ENCODE results near the gene ILDR1. TPM values are rescaled to one million over a fixed set of nuclear protein-coding genes. Genes with fewer than 3 reads are reported as not detected.

Gene ILDR1
- total and polyA plus RNA-seq, 8 donors: under 0.01 to 21.4 (median 0.73) TPM; not detected in 4

DNA sequence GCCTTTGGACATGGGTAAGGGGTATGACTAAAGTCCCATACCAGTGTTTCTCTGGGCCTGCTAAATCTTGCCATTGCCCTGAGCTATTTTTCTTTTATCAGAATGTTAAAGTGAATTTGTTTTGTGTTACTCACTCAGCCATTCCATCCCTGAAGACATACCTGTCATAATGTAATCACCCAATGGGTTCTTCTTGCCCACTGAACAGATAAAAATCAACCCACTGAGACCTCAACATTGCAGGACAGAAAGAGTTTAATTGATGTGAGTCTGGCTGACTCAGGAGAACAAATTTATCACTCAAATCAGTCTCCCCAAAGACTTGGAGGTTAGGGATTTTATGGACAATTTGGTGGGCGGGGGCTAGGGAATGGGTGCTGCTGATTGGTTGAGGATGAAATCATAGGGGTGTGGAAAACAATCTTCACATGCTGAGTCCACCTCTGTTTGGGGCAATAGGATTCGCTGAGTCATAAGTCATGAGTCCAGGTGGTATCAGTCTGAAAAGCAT lies 47.4 kb downstream of the ILDR1 start:
- WGBS, 5 donors: 93 to 98% (median 95%) methylated on average over 2 of the region's 2 CpGs
- no peaks in the 10 kb centered on the region for H3K27me3 ChIP-seq
- H3K4me1 ChIP-seq: peaks cover 0 to 3% (median 1%) of the 10 kb centered on the region in 4 donors
- no peak overlapping the region for H3K27ac ChIP-seq
- intact Hi-C loops (cut with DNase I; ENCODE audit: low total_unique reads): no loop called here
- H3K9me3 ChIP-seq: peaks cover 0 to 5% (median 3%) of the 10 kb centered on the region in 4 donors
- H3K4me3 ChIP-seq: no peak overlapping the region
- no peak for DNase-seq
- TF ChIP-seq EP300 (IDR thresholded peaks at IDR 0.05): no peak
- TF ChIP-seq POLR2AphosphoS5 (IDR thresholded peaks at IDR 0.05): no peak
- no peak for TF ChIP-seq POLR2A (IDR thresholded peaks at IDR 0.05)
- no peak for TF ChIP-seq CTCF (IDR thresholded peaks at IDR 0.05)
- H3K36me3 ChIP-seq: no peaks in the 10 kb centered on the region

DNA sequence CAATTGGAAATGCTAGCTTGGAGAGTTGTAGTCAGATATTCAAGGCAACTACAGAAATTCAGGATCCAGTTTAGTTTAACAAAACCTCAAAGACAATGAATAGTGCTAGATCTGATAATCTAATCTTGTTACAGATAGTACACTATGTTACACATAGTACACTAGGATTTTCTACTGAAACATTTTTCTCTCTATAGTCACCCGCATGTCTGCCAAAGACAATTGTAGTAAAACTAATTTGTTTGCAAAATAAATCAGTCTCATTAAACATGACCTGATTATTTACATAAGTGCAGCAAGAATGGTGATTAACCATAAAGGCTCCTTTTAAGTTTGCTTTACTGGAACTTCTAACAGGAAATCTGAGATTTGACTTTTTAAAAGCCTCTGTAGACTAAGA lies 52.0 kb downstream of the ILDR1 start:
- no peak overlapping the region for H3K4me3 ChIP-seq
- H3K9me3 ChIP-seq: peaks cover 0 to under 1% (median 0%) of the 10 kb centered on the region in 4 donors
- no peaks in the 10 kb centered on the region for H3K36me3 ChIP-seq
- 29 to 61% (median 34%) methylated on average over 1 of the region's 1 CpG for WGBS, 5 donors
- no peaks in the 10 kb centered on the region for H3K4me1 ChIP-seq
- H3K27me3 ChIP-seq: no peaks in the 10 kb centered on the region
- H3K27ac ChIP-seq: no peak overlapping the region
- TF ChIP-seq POLR2A (IDR thresholded peaks at IDR 0.05) (no peak), EP300 (IDR thresholded peaks at IDR 0.05) (no peak), POLR2AphosphoS5 (IDR thresholded peaks at IDR 0.05) (no peak), CTCF (IDR thresholded peaks at IDR 0.05) (no peak)
- no peak for DNase-seq
- intact Hi-C loops (cut with DNase I; ENCODE audit: low total_unique reads): no loop called here

GRCh38 chr3:121969631-121970030 lies 52.4 kb downstream of the ILDR1 start:
- Histone ChIP-seq H3K27ac (no peak overlapping the region), H3K36me3 (no peaks in the 10 kb centered on the region), H3K27me3 (no peaks in the 10 kb centered on the region), H3K4me1 (no peaks in the 10 kb centered on the region), H3K9me3 (no peaks in the 10 kb centered on the region), H3K4me3 (no peak overlapping the region)
- 30 to 57% (median 45%) methylated on average over 2 of the region's 2 CpGs for WGBS, 5 donors
- DNase-seq: no peak
- TF ChIP-seq CTCF (IDR thresholded peaks at IDR 0.05) (no peak), EP300 (IDR thresholded peaks at IDR 0.05) (no peak), POLR2A (IDR thresholded peaks at IDR 0.05) (no peak), POLR2AphosphoS5 (IDR thresholded peaks at IDR 0.05) (no peak)
- intact Hi-C loops (cut with DNase I; ENCODE audit: low total_unique reads): no loop called here

GRCh38 chr3:121963608-121964007 lies 58.4 kb downstream of the ILDR1 start:
- DNase-seq: no peak
- H3K4me3 ChIP-seq: no peak overlapping the region
- 60 to 82% (median 64%) methylated on average over 1 of the region's 1 CpG; no CpG with 5 or more reads in 1 of the 5 donors for WGBS, 5 donors
- no peak overlapping the region for H3K27ac ChIP-seq
- no peaks in the 10 kb centered on the region for H3K27me3 ChIP-seq
- TF ChIP-seq POLR2AphosphoS5 (IDR thresholded peaks at IDR 0.05) (no peak), EP300 (IDR thresholded peaks at IDR 0.05) (no peak), CTCF (IDR thresholded peaks at IDR 0.05) (no peak), POLR2A (IDR thresholded peaks at IDR 0.05) (no peak)
- H3K9me3 ChIP-seq: peaks cover 0 to 24% (median 5%) of the 10 kb centered on the region in 4 donors
- intact Hi-C loops (cut with DNase I; ENCODE audit: low total_unique reads): no loop called here
- H3K36me3 ChIP-seq: no peaks in the 10 kb centered on the region
- H3K4me1 ChIP-seq: no peaks in the 10 kb centered on the region
